Retinal pigment epithelial cell (primary cell): ENCODE results near the gene FBXO38.

ENCODE experiments used
- DNase-seq: peaks from one replicate; pipeline ENCODE4 v3.0.0-alpha.2; 2010; ENCODE audit warnings: low read depth
- H3K4me3 ChIP-seq: 2 replicates; pipeline ENCODE4 v1.5.1; 2011; ENCODE audit warnings: mild to moderate bottlenecking, low read length, control low read depth, moderate library complexity
- TF ChIP-seq, protein P1 (sequence below): conservative IDR thresholded peaks from 2 replicates; pipeline ENCODE4 v1.5.1; 2011; ENCODE audit warnings: low read depth, low read length, control low read depth, inconsistent platforms

Gene FBXO38

DNA sequence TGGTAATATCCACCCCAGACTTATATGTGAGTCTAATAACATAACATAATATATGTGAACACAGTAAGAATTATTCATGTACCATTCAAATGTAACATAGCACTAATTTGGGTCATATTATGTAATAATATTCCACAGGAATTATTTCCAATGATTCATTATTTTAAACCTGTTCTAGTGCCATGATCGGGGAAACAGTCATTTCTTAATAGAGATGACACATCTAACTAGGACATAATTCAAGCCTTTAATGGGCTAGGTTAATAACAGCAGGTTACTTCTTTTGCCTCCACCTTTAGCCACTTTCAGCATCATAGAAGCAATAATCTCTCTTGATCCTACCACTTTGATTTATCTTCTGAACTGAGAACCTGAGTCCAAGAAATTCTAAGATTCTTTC, 36.1 kb upstream of the FBXO38 start:
- TF ChIP-seq, protein P1, sequence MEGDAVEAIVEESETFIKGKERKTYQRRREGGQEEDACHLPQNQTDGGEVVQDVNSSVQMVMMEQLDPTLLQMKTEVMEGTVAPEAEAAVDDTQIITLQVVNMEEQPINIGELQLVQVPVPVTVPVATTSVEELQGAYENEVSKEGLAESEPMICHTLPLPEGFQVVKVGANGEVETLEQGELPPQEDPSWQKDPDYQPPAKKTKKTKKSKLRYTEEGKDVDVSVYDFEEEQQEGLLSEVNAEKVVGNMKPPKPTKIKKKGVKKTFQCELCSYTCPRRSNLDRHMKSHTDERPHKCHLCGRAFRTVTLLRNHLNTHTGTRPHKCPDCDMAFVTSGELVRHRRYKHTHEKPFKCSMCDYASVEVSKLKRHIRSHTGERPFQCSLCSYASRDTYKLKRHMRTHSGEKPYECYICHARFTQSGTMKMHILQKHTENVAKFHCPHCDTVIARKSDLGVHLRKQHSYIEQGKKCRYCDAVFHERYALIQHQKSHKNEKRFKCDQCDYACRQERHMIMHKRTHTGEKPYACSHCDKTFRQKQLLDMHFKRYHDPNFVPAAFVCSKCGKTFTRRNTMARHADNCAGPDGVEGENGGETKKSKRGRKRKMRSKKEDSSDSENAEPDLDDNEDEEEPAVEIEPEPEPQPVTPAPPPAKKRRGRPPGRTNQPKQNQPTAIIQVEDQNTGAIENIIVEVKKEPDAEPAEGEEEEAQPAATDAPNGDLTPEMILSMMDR = no peak
- DNase-seq = no peak

DNA sequence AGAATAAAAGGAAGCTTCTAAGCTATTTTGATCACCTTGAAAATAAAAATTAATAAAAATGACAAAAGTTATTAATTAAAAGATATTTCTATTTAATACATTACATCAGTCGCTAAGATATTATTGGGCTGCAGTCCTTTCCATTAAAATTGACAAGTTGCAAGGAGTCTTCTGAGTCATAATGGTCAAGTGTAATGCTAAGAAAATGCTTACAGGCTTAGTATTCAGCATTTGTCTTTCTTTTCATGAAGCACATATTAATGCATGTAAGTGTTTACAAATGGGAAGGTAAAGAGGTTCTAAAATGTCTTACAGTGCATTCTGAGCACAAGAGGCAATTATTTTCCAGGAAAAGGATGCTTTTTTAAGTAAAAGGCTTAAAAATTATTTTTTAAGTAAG, 31.1 kb upstream of the FBXO38 start:
- H3K4me3 ChIP-seq = no peak overlapping the region
- DNase-seq = no peak
- TF ChIP-seq, protein P1 = no peak

More for the DNA sequence above, 36.1 kb upstream of the FBXO38 start:
- no peak overlapping the region for H3K4me3 ChIP-seq

DNA sequence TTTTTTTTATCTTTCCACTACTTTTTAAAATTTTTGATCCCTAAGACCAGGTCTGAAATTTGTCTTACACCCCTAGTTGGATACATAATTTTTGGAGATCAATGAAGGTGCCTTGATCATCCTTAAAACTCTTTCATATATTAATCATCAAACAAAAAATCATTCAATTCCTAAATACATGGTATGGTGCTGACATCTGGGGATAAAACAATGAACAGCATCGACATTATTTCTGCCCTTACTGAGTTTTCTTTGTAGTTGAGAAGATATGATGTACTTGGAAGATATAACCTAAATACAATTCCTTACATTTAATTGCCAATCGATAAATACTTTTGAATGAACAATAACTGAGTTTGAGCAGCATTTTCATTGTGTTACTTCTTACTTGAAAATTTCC, 30.1 kb upstream of the FBXO38 start:
- DNase-seq = no peak
- TF ChIP-seq, protein P1 = peak; percentile 5
- H3K4me3 ChIP-seq = no peak overlapping the region

DNA sequence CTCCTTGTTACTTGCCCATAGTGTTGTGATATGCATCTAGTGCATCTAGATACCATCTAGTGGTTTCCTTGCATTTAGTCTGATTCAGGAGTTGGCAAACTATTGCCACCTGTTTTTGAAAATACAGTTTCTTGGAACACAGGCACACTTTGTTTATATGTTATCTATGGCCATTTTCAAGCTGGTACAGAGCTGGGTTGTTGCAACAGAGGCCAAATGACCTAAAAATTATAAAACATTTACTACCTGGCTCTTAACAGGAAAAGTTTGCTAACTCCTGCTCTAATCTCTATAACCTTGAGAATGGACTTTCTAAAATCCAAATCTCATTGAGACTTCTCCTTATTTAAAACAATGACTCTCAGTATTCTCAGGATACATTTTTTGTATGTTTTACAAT, 19.4 kb upstream of the FBXO38 start:
- DNase-seq = no peak
- TF ChIP-seq, protein P1 = no peak
- H3K4me3 ChIP-seq = no peak overlapping the region

DNA sequence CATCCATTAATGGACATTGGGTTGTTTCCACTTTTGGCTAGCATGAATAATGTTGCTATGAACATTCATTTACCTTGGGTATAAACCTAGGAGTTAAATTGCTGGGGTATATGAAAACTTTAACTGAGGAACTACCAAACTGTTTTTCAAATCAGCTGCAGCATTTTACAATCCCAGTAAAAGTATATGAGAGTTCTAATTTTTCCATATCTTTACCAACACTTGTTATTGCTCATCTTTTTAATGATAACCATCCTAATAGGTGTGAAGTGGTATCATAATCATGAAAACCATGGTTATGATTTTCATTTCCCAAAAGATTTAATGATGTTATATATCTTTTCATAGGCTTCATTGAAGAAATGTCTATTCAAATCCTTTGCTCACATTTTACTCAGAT, 15.5 kb upstream of the FBXO38 start:
- no peak for DNase-seq
- TF ChIP-seq, protein P1 = no peak
- no peak overlapping the region for H3K4me3 ChIP-seq

DNA sequence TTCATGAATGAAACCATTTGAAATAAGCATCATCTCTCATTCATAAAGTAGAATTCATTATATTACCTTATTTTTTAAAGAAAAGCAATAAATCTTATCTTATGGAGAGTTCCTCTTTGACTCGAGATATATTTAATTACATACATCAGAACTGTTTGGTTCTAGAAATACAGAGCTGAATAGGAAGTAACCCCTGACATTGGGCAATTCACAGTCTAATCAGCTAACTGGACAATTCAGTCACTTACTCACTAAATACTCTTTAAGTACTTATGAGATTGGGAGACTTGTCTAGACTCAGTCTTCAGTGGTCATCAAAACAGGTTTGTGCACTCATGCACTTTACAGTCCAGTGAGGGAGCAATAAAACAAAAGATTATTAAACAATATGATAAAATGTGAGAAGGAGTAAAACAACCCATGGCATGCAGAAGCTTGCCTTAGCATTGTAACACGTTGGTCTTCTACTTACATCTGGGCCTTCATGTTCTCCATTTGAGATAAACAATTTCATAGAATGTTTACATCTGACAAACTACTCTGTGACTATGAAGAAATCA, 11.5 kb upstream of the FBXO38 start:
- no peak overlapping the region for H3K4me3 ChIP-seq
- DNase-seq = no peak
- TF ChIP-seq, protein P1 = no peak

DNA sequence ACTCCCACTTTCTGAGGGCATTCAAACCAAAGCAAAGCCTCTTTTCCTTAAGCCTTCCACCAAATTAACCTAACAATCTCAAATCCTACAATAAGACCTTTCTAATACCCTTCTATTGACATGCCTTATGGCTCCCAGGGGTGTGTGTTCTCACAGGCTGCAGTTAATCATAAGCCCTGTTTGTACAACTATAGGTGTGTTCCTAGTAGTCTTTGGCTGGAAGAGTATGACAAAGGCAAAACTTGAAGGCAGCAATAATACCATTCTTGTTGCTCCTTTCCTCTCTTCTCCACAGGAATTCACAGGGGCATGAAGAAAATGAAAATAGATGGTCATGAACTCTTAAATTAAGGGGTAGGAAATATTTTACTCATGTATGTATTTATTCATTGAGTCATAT, 10.9 kb upstream of the FBXO38 start:
- no peak for DNase-seq
- H3K4me3 ChIP-seq = no peak overlapping the region
- TF ChIP-seq, protein P1 = no peak
